ENCODE data around the gene HIVEP1.

GRCh38 chr6:12102350-12102749 is 90.2 kb downstream of the HIVEP1 start:
- TF ChIP-seq CTCF (IDR thresholded peaks at IDR 0.05) = no peak
- TF ChIP-seq POLR2A (IDR thresholded peaks at IDR 0.05) = no peak

Measured in right lobe of liver (tissue), 4 donors.